ENCODE measurements around the gene LRRC32.

- TF ChIP-seq CTCF (IDR thresholded peaks at IDR 0.05; ENCODE audit: insufficient read depth, low read depth, low read length) (no peak), EZH2 (IDR thresholded peaks at IDR 0.05; ENCODE audit: insufficient read depth, low read length) (no peak)
Observed at GRCh38 chr11:76641905-76642304, 28.6 kb downstream of the LRRC32 start.

Measured in astrocyte (in vitro differentiated cells and primary cell).